Transverse colon (tissue), 4 donors: Measurements from ENCODE around the gene ANKLE1. TPM values are rescaled to one million over a fixed set of nuclear protein-coding genes. Genes with fewer than 3 reads are reported as not detected.
A peak's percentile ranks its signal among the peaks of the same experiment; 100 is the strongest.

Experiments
- DNase-seq: peaks from one replicate; pipeline ENCODE4 v3.0.0-alpha.2; 2019
- H3K27ac ChIP-seq, 4 donors: fragments of 200-600 bp; sonication (generic); 2 replicates each; pipeline ENCODE4 v1.5.1; 2016 to 2018; ENCODE audit warnings: inconsistent platforms in 4 of 4
- H3K27me3 ChIP-seq: fragments of 200-600 bp; sonication (generic); 2 replicates; pipeline ENCODE4 v1.5.1; 2017; ENCODE audit warnings: inconsistent platforms
- H3K36me3 ChIP-seq, 4 donors: fragments of 200-600 bp; sonication (generic); 2 replicates each; pipeline ENCODE4 v1.5.1; 2017 to 2019; ENCODE audit warnings: inconsistent platforms in 4 of 4
- H3K4me1 ChIP-seq, 4 donors: fragments of 200-600 bp; sonication (generic); 2 replicates each; pipeline ENCODE4 v1.5.1; 2017 to 2020; ENCODE audit warnings: inconsistent platforms in 4 of 4
- H3K4me3 ChIP-seq, 4 donors: fragments of 200-600 bp; sonication (generic); 1 replicate in 1 of 4; 2 replicates in 3 of 4; pipeline versions ENCODE4 v1.5.1 to v1.6.1; 2017 to 2019; ENCODE audit warnings: inconsistent platforms in 4 of 4
- H3K9me3 ChIP-seq, 2 donors: fragments of 200-600 bp; sonication (generic); 2 replicates each; pipeline ENCODE4 v1.5.1; 2017 to 2019; ENCODE audit warnings: inconsistent platforms in 2 of 2
- EP300 ChIP-seq: sonication (generic); formaldehyde crosslinking; IDR thresholded peaks from one replicate; pipeline ENCODE4 v1.6.1; 2017; ENCODE audit warnings: antibody characterized with exemption, low read depth
- POLR2A ChIP-seq: fragments of 450-650 bp; IDR thresholded peaks from one replicate; pipeline ENCODE4 v1.6.1; 2016; ENCODE audit warnings: antibody characterized with exemption, mild to moderate bottlenecking, moderate library complexity
- POLR2AphosphoS5 ChIP-seq, 3 donors: sonication (generic); formaldehyde crosslinking; IDR thresholded peaks; one replicate each; pipeline ENCODE4 v1.6.1; 2016; ENCODE audit warnings: antibody characterized with exemption in 3 of 3
- WGBS, 2 donors: methylation state at CpG; one replicate each; pipeline ENCODE4 v1.1.5; 2018; ENCODE audit warnings: low coverage in 1 of 2; 5-methylcytosine and 5-hydroxymethylcytosine counted together
- in situ Hi-C, 4 donors: fragments of 200-750 bp; cut with MboI; loops; one replicate each; pipeline versions ENCODE4 v1.15.0 to v1.15.1; 2017; ENCODE audit warnings: low sequenced_read_pairs in 3 of 4, low pct_ligation_motif_present in 1 of 4, low pct_unique_long_range_greater_than_20kb in 1 of 4
- intact Hi-C: fragments of 100-400 bp; cut with DNase I; formaldehyde crosslinking; loops from one replicate; pipeline ENCODE4 v1.15.1; 2023; ENCODE audit warnings: low total_unique reads
- total RNA-seq, 4 donors: library from RNA; depleted of rRNA; stranded (reverse); fragments of >200 nt; gene quantifications; one replicate each; pipeline ENCODE4 v1.1.0, GENCODE V29; 2016
- TF ChIP-seq, protein P1 (sequence below), 5 experiments: fragments of 200-600 bp in 3 of 5; fragments of 450-650 bp in 2 of 5; sonication (generic) in 3 of 5; IDR thresholded peaks; 1 replicate in 2 of 5; 2 replicates in 3 of 5; pipeline ENCODE4 v1.5.1; 2016 to 2017; ENCODE audit warnings: antibody characterized with exemption in 5 of 5, inconsistent platforms in 3 of 5, mild to moderate bottlenecking in 2 of 5, moderate library complexity in 1 of 5

The ANKLE1 gene
- total RNA-seq, 4 donors from 2014 or later, result 0.20 to 0.48 TPM; not detected in 2

- intact Hi-C loops, result no loop called here
- in situ Hi-C loops, result no loop called here
- no peak overlapping the region for H3K27ac ChIP-seq
- H3K9me3 ChIP-seq, result no peaks in the 10 kb centered on the region
- H3K4me1 ChIP-seq, result no peaks in the 10 kb centered on the region
- WGBS, 2 donors, result 11 to 20% methylated on average over 4 to 15 of the region's 15 CpGs
- peak; percentile 91 for DNase-seq
- no peak overlapping the region for H3K4me3 ChIP-seq
- H3K27me3 ChIP-seq, result no peaks in the 10 kb centered on the region
- TF ChIP-seq, protein P1, sequence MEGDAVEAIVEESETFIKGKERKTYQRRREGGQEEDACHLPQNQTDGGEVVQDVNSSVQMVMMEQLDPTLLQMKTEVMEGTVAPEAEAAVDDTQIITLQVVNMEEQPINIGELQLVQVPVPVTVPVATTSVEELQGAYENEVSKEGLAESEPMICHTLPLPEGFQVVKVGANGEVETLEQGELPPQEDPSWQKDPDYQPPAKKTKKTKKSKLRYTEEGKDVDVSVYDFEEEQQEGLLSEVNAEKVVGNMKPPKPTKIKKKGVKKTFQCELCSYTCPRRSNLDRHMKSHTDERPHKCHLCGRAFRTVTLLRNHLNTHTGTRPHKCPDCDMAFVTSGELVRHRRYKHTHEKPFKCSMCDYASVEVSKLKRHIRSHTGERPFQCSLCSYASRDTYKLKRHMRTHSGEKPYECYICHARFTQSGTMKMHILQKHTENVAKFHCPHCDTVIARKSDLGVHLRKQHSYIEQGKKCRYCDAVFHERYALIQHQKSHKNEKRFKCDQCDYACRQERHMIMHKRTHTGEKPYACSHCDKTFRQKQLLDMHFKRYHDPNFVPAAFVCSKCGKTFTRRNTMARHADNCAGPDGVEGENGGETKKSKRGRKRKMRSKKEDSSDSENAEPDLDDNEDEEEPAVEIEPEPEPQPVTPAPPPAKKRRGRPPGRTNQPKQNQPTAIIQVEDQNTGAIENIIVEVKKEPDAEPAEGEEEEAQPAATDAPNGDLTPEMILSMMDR (IDR thresholded peaks at IDR 0.05), result peak; percentile 89 to 94 (median 92)
- no peak for TF ChIP-seq POLR2AphosphoS5 (IDR thresholded peaks at IDR 0.05)
- no peaks in the 10 kb centered on the region for H3K36me3 ChIP-seq
These were observed 20.8 kb upstream of the ANKLE1 start for GRCh38 chr19:17260842-17261325.

DNA sequence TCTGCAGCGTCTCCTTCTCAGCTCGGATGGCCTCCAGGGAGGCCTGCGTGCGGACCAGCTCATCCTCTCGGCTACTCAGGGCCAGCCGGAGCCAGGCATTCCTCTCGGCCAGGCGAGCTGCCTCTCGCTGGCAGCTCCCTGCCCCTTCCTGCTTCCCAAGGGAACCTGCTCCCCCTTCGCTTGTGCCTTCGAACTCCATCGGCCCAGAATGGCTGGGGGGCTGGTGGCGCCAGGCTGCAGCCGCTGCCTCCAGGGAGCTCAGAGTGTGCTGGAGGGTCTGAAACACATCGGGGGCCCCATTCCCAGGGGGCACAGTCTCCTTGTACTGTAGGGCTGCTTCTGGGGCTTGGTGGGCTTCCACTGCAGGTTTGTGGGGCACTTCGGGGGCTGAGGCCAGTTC lies 19.1 kb upstream of the ANKLE1 start:
- Histone ChIP-seq H3K4me3 (no peak overlapping the region), H3K9me3 (no peaks in the 10 kb centered on the region), H3K27me3 (no peaks in the 10 kb centered on the region), H3K27ac (no peak overlapping the region), H3K36me3 (no peaks in the 10 kb centered on the region), H3K4me1 (peaks cover 0 to 6% (median under 1%) of the 10 kb centered on the region in 4 donors)
- 84% methylated on average over 16 of the region's 16 CpGs; no CpG with 5 or more reads in 1 of the 2 donors for WGBS, 2 donors
- in situ Hi-C loops, result no loop called here
- TF ChIP-seq, protein P1 (IDR thresholded peaks at IDR 0.05), result no peak
- no peak for TF ChIP-seq POLR2AphosphoS5 (IDR thresholded peaks at IDR 0.05)
- no peak for TF ChIP-seq EP300
- no peak for TF ChIP-seq POLR2A
- intact Hi-C loops, result no loop called here
- DNase-seq, result no peak

- H3K9me3 ChIP-seq, result no peaks in the 10 kb centered on the region
- no peak overlapping the region for H3K4me3 ChIP-seq
- H3K36me3 ChIP-seq, result peaks cover 0 to 3% (median 0%) of the 10 kb centered on the region in 4 donors
- WGBS, 2 donors, result 70 to 82% methylated on average over 10 to 23 of the region's 23 CpGs
- intact Hi-C loops, result no loop called here
- TF ChIP-seq, protein P1 (IDR thresholded peaks at IDR 0.05), result no peak
- no peak for TF ChIP-seq POLR2AphosphoS5 (IDR thresholded peaks at IDR 0.05)
- TF ChIP-seq POLR2A, result no peak
- TF ChIP-seq EP300, result no peak
- in situ Hi-C loops, result no loop called here
- no peak for DNase-seq
- peak overlapping the region in 3 of 4 donors; percentile 14 to 41 (median 28) for H3K27ac ChIP-seq
- peaks cover 8 to 18% (median 12%) of the 10 kb centered on the region in 4 donors for H3K4me1 ChIP-seq
- H3K27me3 ChIP-seq, result no peaks in the 10 kb centered on the region
These were observed 17.7 kb upstream of the ANKLE1 start for GRCh38 chr19:17263712-17264640.

GRCh38 chr19:17264641-17264979 lies 17.1 kb upstream of the ANKLE1 start, which contains the start of gene USHBP1:
TSS of gene USHBP1 (minus strand) at chr19:17264745. CDS start at chr19:17264299, 446 bp downstream.
- H3K4me1 ChIP-seq, result peaks cover 8 to 18% (median 12%) of the 10 kb centered on the region in 4 donors
- no peaks in the 10 kb centered on the region for H3K27me3 ChIP-seq
- DNase-seq, result no peak
- H3K4me3 ChIP-seq, result no peak within 1 kb of the TSS
- WGBS, 2 donors, result 55% methylated on average over 5 of the region's 5 CpGs; no CpG with 5 or more reads in 1 of the 2 donors
- H3K36me3 ChIP-seq, result peaks cover 0 to 7% (median 0%) of the 10 kb centered on the region in 4 donors
- intact Hi-C loops, result no loop called here
- peak within 1 kb of the TSS in 3 of 4 donors; percentile 28 to 41 (median 30) for H3K27ac ChIP-seq
- in situ Hi-C loops, result no loop called here
- H3K9me3 ChIP-seq, result no peaks in the 10 kb centered on the region
- TF ChIP-seq POLR2AphosphoS5 (IDR thresholded peaks at IDR 0.05) (no peak), POLR2A (no peak), EP300 (no peak)
- TF ChIP-seq, protein P1 (IDR thresholded peaks at IDR 0.05), result no peak
